Measurements from ENCODE around the gene S100A5. TPM values are rescaled to one million over a fixed set of nuclear protein-coding genes. Genes with fewer than 3 reads are reported as not detected.

The S100A5 gene
- total RNA-seq, 1 donor: not detected

GRCh38 chr1:153557877-153558276, 17.1 kb upstream of the S100A5 start:
- DNase-seq (ENCODE audit: low read depth): no peak
- no peak overlapping the region for H3K4me3 ChIP-seq (ENCODE audit: low read depth, low read length)
- no peak for TF ChIP-seq CTCF (IDR thresholded peaks at IDR 0.05; ENCODE audit: insufficient read depth, low read depth, low read length)

DNA sequence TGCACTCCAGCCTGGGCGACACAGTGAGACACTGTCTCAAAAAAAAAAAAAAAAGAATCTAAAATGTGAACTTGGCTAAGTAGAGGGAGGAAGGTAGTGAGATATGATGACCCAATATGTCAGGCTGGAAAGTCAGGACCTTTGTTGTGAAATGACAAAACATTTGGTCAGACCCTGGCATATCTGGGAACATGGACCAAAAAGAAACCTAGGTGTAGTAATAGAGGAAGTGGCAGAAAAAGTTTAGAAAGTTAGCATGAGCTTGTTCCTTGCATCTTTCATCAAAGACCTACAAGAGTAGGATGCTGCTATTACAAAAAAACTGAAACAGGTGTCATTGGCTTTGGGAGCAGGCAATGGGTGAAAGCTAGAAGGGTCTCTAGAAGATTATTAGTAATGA, 15.6 kb upstream of the S100A5 start:
- no peak for DNase-seq (ENCODE audit: low read depth)
- H3K4me3 ChIP-seq (ENCODE audit: low read depth, low read length): no peak overlapping the region
- TF ChIP-seq CTCF (IDR thresholded peaks at IDR 0.05; ENCODE audit: insufficient read depth, low read depth, low read length): no peak

DNA sequence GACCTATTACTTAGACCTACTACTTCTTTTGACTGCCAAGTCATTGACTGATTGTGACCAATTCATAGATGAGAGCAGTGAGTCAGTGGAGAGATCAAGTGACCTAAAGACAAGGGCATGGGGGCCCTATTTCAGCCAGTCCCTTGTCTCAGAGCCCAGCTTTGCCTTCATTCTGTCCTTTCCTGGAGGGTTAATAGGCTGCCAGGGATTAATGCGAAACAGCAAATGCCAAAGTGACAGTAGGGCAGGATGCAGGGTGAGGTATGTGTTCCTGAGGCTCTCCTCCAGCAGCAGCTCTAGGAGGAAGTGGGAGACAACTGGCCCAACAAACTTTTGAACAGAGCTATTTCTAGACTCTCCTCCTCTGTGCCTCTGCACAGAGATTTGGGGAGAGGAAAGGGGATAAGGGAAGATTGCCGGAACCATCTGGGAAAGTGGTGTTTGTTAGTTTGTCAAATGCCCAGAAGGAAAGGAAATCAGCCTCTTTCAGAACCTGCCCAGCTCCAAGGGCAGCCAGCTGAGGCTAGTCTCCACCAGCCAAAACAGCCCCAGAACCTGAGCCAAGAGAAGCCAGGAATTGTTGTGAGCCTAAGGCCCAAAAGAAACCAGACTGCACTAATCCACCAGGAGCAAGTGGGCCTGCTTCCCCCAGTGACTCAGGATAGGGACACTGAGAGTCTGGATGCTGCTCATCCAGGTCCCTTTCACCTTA, 13.3 kb upstream of the S100A5 start:
- TF ChIP-seq CTCF (IDR thresholded peaks at IDR 0.05; ENCODE audit: insufficient read depth, low read depth, low read length): no peak
- H3K4me3 ChIP-seq (ENCODE audit: low read depth, low read length): no peak overlapping the region
- no peak for DNase-seq (ENCODE audit: low read depth)

DNA sequence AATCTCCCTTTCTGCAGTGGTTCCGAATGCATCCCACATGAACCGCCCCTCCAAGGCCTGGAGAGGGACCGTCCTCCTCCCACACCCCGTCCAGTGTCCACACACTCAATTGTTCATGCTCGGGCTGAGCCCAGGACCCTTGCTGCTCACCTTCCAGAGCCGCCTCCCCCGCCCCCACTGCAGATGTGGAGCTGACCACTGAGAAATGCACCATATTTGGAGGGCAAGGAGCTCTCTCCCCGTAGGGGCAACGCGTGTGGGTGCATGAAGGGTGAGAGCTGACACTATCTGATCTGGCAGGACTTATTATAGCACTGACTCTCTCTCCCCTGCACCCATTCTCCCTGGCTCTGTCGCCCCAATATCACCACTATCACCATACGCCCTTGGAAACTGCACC, 12.4 kb upstream of the S100A5 start:
- TF ChIP-seq CTCF (IDR thresholded peaks at IDR 0.05; ENCODE audit: insufficient read depth, low read depth, low read length): no peak

DNA sequence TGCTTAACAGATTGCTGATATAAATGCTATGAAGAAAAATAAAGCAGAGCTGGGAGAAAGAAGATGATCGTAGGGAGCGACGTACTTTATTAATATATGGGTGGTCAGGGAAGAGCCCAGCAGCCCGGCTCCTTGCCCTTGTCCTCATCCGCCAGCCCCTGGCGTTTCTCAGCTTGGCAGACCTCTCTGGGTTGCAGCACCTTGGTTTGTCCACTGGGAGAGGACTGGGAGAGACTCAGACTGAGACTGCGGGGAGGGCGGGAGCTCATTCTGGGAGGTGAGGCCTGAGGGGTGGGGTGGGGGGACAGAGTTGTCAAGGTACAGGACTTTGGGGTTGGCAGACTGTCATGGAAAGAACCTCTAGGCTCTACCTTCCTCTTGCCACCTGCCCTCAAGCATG, 11.6 kb upstream of the S100A5 start:
- no peak overlapping the region for H3K4me3 ChIP-seq (ENCODE audit: low read depth, low read length)
- no peak for DNase-seq (ENCODE audit: low read depth)
- TF ChIP-seq CTCF (IDR thresholded peaks at IDR 0.05; ENCODE audit: insufficient read depth, low read depth, low read length): no peak

More for the DNA sequence above, 12.4 kb upstream of the S100A5 start:
- no peak overlapping the region for H3K4me3 ChIP-seq (ENCODE audit: low read depth, low read length)
- DNase-seq (ENCODE audit: low read depth): no peak

GRCh38 chr1:153550827-153551500, 10.2 kb upstream of the S100A5 start:
- no peak for DNase-seq (ENCODE audit: low read depth)
- H3K4me3 ChIP-seq (ENCODE audit: low read depth, low read length): no peak overlapping the region
- no peak for TF ChIP-seq CTCF (IDR thresholded peaks at IDR 0.05; ENCODE audit: insufficient read depth, low read depth, low read length)
